IMR-90 (cell line): ENCODE results near the gene SYTL4. TPM values are rescaled to one million over a fixed set of nuclear protein-coding genes. Genes with fewer than 3 reads are reported as not detected.

Experiments used
- ATAC-seq: fragments of 200-7000 bp; cut with Tn5 transposase; 2 replicates; pipeline ENCODE4 v1.9.1; 2020; ENCODE audit warnings: low read depth, mild to moderate bottlenecking, moderate library complexity
- BruUV-seq: library from RNA; stranded (reverse); fragments of 400-500 nt; replicated peaks from 2 replicates; lab custom pipeline; 2021; lab: Mats Ljungman, UMichigan
- CTCF ChIA-PET: fragments of 300-600 bp; formaldehyde crosslinking; extraction: SDS; loops from one replicate; lab custom pipeline; 2021; ENCODE audit warnings: antibody characterized with exemption; lab: Yijun Ruan, JAX
- POLR2A ChIA-PET: fragments of 300-600 bp; sonication (Branson Sonifier 250); formaldehyde crosslinking; loops from one replicate; lab custom pipeline; 2022; ENCODE audit warnings: antibody characterized with exemption; ENCODE audit not compliant: unreplicated experiment; lab: Charles Lee
- DNase-seq: peaks from one replicate; pipeline ENCODE4 v3.0.0; 2013
- H2AFZ ChIP-seq: replicated peaks from 2 replicates; pipeline ENCODE3; 2013; ENCODE audit warnings: low read length, mild to moderate bottlenecking; ENCODE audit not compliant: poor library complexity
- H2AK5ac ChIP-seq: 2 replicates; pipeline ENCODE4 v1.6.1; 2013; ENCODE audit warnings: low read depth, low read length, inconsistent platforms
- H2AK9ac ChIP-seq: replicated peaks from 2 replicates; pipeline ENCODE3; 2013; ENCODE audit warnings: mild to moderate bottlenecking, low read depth, low read length, moderate library complexity; ENCODE audit not compliant: poor library complexity
- H2BK120ac ChIP-seq: 2 replicates; pipeline ENCODE4 v1.6.1; 2013; ENCODE audit warnings: low read depth, low read length, inconsistent platforms
- H2BK15ac ChIP-seq: 3 replicates; pipeline ENCODE4 v1.6.1; 2013; ENCODE audit warnings: low read depth, low read length, inconsistent platforms
- H2BK20ac ChIP-seq: 2 replicates; pipeline ENCODE4 v1.6.1; 2013; ENCODE audit warnings: low read depth, mild to moderate bottlenecking, inconsistent platforms, low read length, moderate library complexity
- H2BK5ac ChIP-seq: 2 replicates; pipeline ENCODE4 v1.6.1; 2013; ENCODE audit warnings: mild to moderate bottlenecking, low read depth, low read length, inconsistent platforms; ENCODE audit not compliant: poor library complexity, severe bottlenecking
- H3K14ac ChIP-seq: replicated peaks from 2 replicates; pipeline ENCODE4 v1.6.1; 2013; ENCODE audit warnings: low read depth, low read length, inconsistent platforms
- H3K18ac ChIP-seq: 2 replicates; pipeline ENCODE4 v1.6.1; 2013; ENCODE audit warnings: low read depth, low read length, control low read depth
- H3K23ac ChIP-seq: 2 replicates; pipeline ENCODE4 v1.6.1; 2013; ENCODE audit warnings: low read depth, low read length, inconsistent platforms
- H3K27ac ChIP-seq: 2 replicates; pipeline ENCODE4 v1.5.1; 2013; ENCODE audit warnings: mild to moderate bottlenecking, control low read depth, low read length; ENCODE audit not compliant: insufficient read depth
- H3K27me3 ChIP-seq: 2 replicates; pipeline ENCODE4 v1.6.1; 2013; ENCODE audit warnings: low read length; ENCODE audit not compliant: control insufficient read depth, insufficient read depth
- H3K36me3 ChIP-seq: 2 replicates; pipeline ENCODE4 v1.6.1; 2013; ENCODE audit warnings: low read length, mixed read lengths; ENCODE audit not compliant: control insufficient read depth, insufficient read depth
- H3K4ac ChIP-seq: 2 replicates; pipeline ENCODE4 v1.6.1; 2013; ENCODE audit warnings: low read depth, low read length, inconsistent platforms
- H3K4me1 ChIP-seq: 2 replicates; pipeline ENCODE4 v1.6.1; 2013; ENCODE audit warnings: low read length, mixed read lengths; ENCODE audit not compliant: control insufficient read depth, insufficient read depth
- H3K4me2 ChIP-seq: 2 replicates; pipeline ENCODE4 v1.6.1; 2013; ENCODE audit warnings: low read depth, mild to moderate bottlenecking, control low read depth, low read length, moderate library complexity
- H3K4me3 ChIP-seq: 2 replicates; pipeline ENCODE4 v1.5.1; 2013; ENCODE audit warnings: low read depth, mild to moderate bottlenecking, control low read depth, low read length, moderate library complexity; ENCODE audit not compliant: insufficient read depth
- H3K56ac ChIP-seq: 2 replicates; pipeline ENCODE4 v1.6.1; 2013; ENCODE audit warnings: low read length, inconsistent platforms; ENCODE audit not compliant: insufficient read depth; ENCODE audit errors: extremely low read depth
- H3K79me1 ChIP-seq, 2 experiments: 2 replicates each; pipeline ENCODE4 v1.6.1; 2013; ENCODE audit warnings: low read length in 2 of 2, inconsistent platforms in 1 of 2, low read depth in 1 of 2
- H3K9ac ChIP-seq: 2 replicates; pipeline ENCODE4 v1.6.1; 2013; ENCODE audit warnings: low read depth, low read length, control low read depth
- H3K9me1 ChIP-seq: 2 replicates; pipeline ENCODE4 v1.6.1; 2013; ENCODE audit warnings: low read length, inconsistent platforms; ENCODE audit not compliant: insufficient read depth
- H3K9me3 ChIP-seq: 2 replicates; pipeline ENCODE4 v1.6.1; 2013; ENCODE audit warnings: low read length; ENCODE audit not compliant: control insufficient read depth, insufficient read depth
- H4K20me1 ChIP-seq: 2 replicates; pipeline ENCODE4 v1.6.1; 2013; ENCODE audit warnings: low read length, inconsistent platforms; ENCODE audit not compliant: insufficient read depth
- H4K5ac ChIP-seq: 2 replicates; pipeline ENCODE4 v1.6.1; 2013; ENCODE audit warnings: mild to moderate bottlenecking, low read depth, low read length, control low read depth
- H4K8ac ChIP-seq, 2 experiments: 2 replicates each; pipeline ENCODE4 v1.6.1; 2013; ENCODE audit warnings: low read depth in 2 of 2, low read length in 2 of 2, control low read depth in 1 of 2, inconsistent platforms in 1 of 2
- H4K91ac ChIP-seq: 2 replicates; pipeline ENCODE4 v1.6.1; 2013; ENCODE audit warnings: low read depth, low read length, inconsistent platforms; ENCODE audit not compliant: insufficient read depth
- BHLHE40 ChIP-seq: fragments of 150-350 bp; IDR thresholded peaks from 2 replicates; pipeline ENCODE4 v1.6.1; 2016; ENCODE audit warnings: mild to moderate bottlenecking, low read depth, low read length
- CEBPB ChIP-seq: IDR thresholded peaks from 2 replicates; pipeline ENCODE4 v1.6.1; 2012; ENCODE audit warnings: low read depth, low read length, improper control_type of control experiment
- CHD1 ChIP-seq: IDR thresholded peaks from 2 replicates; pipeline ENCODE4 v1.6.1; 2012; ENCODE audit warnings: low read depth, low read length, improper control_type of control experiment
- CTCF ChIP-seq: conservative IDR thresholded peaks from 2 replicates; pipeline ENCODE4 v1.5.1; 2012; ENCODE audit warnings: mild to moderate bottlenecking, low read depth, low read length, improper control_type of control experiment
- ELK1 ChIP-seq: fragments of 150-350 bp; IDR thresholded peaks from 2 replicates; pipeline ENCODE4 v1.6.1; 2016; ENCODE audit warnings: low read depth, mild to moderate bottlenecking, low read length, moderate library complexity, borderline replicate concordance
- FOS ChIP-seq: fragments of 150-350 bp; IDR thresholded peaks from 2 replicates; pipeline ENCODE4 v1.6.1; 2016; ENCODE audit warnings: low read depth, low read length
- MAFK ChIP-seq: IDR thresholded peaks from 2 replicates; pipeline ENCODE4 v1.6.1; 2012; ENCODE audit warnings: low read depth, low read length, improper control_type of control experiment
- MAZ ChIP-seq: IDR thresholded peaks from 2 replicates; pipeline ENCODE4 v1.6.1; 2012; ENCODE audit warnings: low read depth, mild to moderate bottlenecking, low read length, improper control_type of control experiment, moderate library complexity, borderline replicate concordance
- MXI1 ChIP-seq: IDR thresholded peaks from 2 replicates; pipeline ENCODE4 v1.6.1; 2012; ENCODE audit warnings: low read depth, mild to moderate bottlenecking, low read length, moderate library complexity, borderline replicate concordance
- NFE2L2 ChIP-seq: fragments of 150-350 bp; IDR thresholded peaks from 2 replicates; pipeline ENCODE4 v1.6.1; 2016; ENCODE audit warnings: low read depth, mild to moderate bottlenecking, low read length
- POLR2A ChIP-seq: IDR thresholded peaks from 2 replicates; pipeline ENCODE4 v1.6.1; 2012; ENCODE audit warnings: mild to moderate bottlenecking, low read depth, low read length
- RAD21 ChIP-seq: IDR thresholded peaks from 2 replicates; pipeline ENCODE4 v1.6.1; 2012; ENCODE audit warnings: low read length, improper control_type of control experiment
- RCOR1 ChIP-seq: IDR thresholded peaks from 2 replicates; pipeline ENCODE4 v1.6.1; 2012; ENCODE audit warnings: mild to moderate bottlenecking, low read length, improper control_type of control experiment; ENCODE audit not compliant: insufficient replicate concordance
- RFX5 ChIP-seq: IDR thresholded peaks from 2 replicates; pipeline ENCODE4 v1.8.0; 2012; ENCODE audit warnings: low read depth, mild to moderate bottlenecking, low read length, moderate library complexity
- SMC3 ChIP-seq: fragments of 150-350 bp; IDR thresholded peaks from 2 replicates; pipeline ENCODE4 v1.6.1; 2016; ENCODE audit warnings: low read depth, mild to moderate bottlenecking, antibody characterized with exemption, low read length, moderate library complexity
- USF2 ChIP-seq: fragments of 150-350 bp; IDR thresholded peaks from 2 replicates; pipeline ENCODE4 v1.6.1; 2017; ENCODE audit warnings: mild to moderate bottlenecking, antibody characterized with exemption, low read length, low read depth
- WGBS, 2 experiments: methylation state at CpG; one replicate each; pipeline versions ENCODE4 v1.1.5 to v1.1.7; 2013; ENCODE audit warnings: missing lambda C conversion rate in 2 of 2; ENCODE audit not compliant: insufficient read length in 1 of 2; ENCODE audit errors: extremely low coverage in 2 of 2; 5-methylcytosine and 5-hydroxymethylcytosine counted together
- dilution Hi-C: fragments of 300-500 bp; cut with HindIII; formaldehyde crosslinking; loops from one replicate; pipeline ENCODE4 v1.14.3; 2018; ENCODE audit warnings: low sequenced_read_pairs; ENCODE audit not compliant: unreplicated experiment
- in situ Hi-C: fragments of 300-500 bp; cut with MboI; formaldehyde crosslinking; loops from 3 replicates; pipeline ENCODE4 v1.14.3; 2019; ENCODE audit warnings: low sequenced_read_pairs, inconsistent platforms, mixed read lengths
- intact Hi-C: fragments of 100-400 bp; cut with micrococcal nuclease; formaldehyde crosslinking; loops from 2 replicates; pipeline ENCODE4 v1.10.0; 2022
- polyA plus RNA-seq, 3 experiments: library from polyadenylated mRNA; depleted of rRNA; stranded (reverse); fragments of >200 nt; gene quantifications; 2 replicates each; pipeline ENCODE4 v1.2.3, GENCODE V29; 2012; ENCODE audit warnings: low replicate concordance in 1 of 3
- total RNA-seq: library from RNA; depleted of rRNA; stranded (reverse); fragments of >200 nt; gene quantifications from 2 replicates; pipeline ENCODE4 v1.2.3, GENCODE V29; 2012

Gene SYTL4
- total and polyA plus RNA-seq, 2 of the 4 experiments (the other 2 are of a cell fraction): 2.3 to 2.4 TPM

- H3K4me3 ChIP-seq: no peak overlapping the region
- no peak overlapping the region for H3K9ac ChIP-seq
- H3K27me3 ChIP-seq: peaks cover 22% of the 10 kb centered on the region
- H4K8ac ChIP-seq: no peak overlapping the region
- dilution Hi-C loops (no loop called here), intact Hi-C loops (no loop called here), in situ Hi-C loops (no loop called here)
- H3K23ac ChIP-seq: no peak overlapping the region
- TF ChIP-seq MAFK (no peak), POLR2A (no peak), RCOR1 (no peak), BHLHE40 (no peak), CEBPB (no peak), MXI1 (no peak), CTCF (no peak), SMC3 (no peak), CHD1 (no peak), USF2 (no peak), ELK1 (no peak), RAD21 (no peak), RFX5 (no peak), MAZ (no peak), FOS (no peak), NFE2L2 (no peak)
- H4K5ac ChIP-seq: no peak overlapping the region
- no peaks in the 10 kb centered on the region for H3K9me3 ChIP-seq
- no peak overlapping the region for H2BK15ac ChIP-seq
- H3K36me3 ChIP-seq: no peaks in the 10 kb centered on the region
- no peak overlapping the region for H4K91ac ChIP-seq
- DNase-seq (no peak), ATAC-seq (no peak)
- no peak overlapping the region for H3K18ac ChIP-seq
- H3K4me1 ChIP-seq: no peaks in the 10 kb centered on the region
- no peak overlapping the region for H2AK9ac ChIP-seq
- no peak overlapping the region for H3K4ac ChIP-seq
- no peak overlapping the region for H2BK20ac ChIP-seq
- H2BK120ac ChIP-seq: no peak overlapping the region
- no peak overlapping the region for H2AFZ ChIP-seq
- no peak overlapping the region for H3K56ac ChIP-seq
- ChIA-PET CTCF (no interaction called here), POLR2A (no interaction called here)
- H4K20me1 ChIP-seq: no peaks in the 10 kb centered on the region
- no peak overlapping the region for H2AK5ac ChIP-seq
- H3K14ac ChIP-seq: no peak overlapping the region
- no peak overlapping the region for H3K27ac ChIP-seq
- no peak overlapping the region for H2BK5ac ChIP-seq
- H3K79me1 ChIP-seq: no peaks in the 10 kb centered on the region
- no peak overlapping the region for H3K4me2 ChIP-seq
- no TSS peak for BruUV-seq
- H3K9me1 ChIP-seq: no peaks in the 10 kb centered on the region
- 52% methylated on average over 3 of the region's 7 CpGs; no CpG with 5 or more reads in 1 of the 2 experiments for WGBS, 2 experiments
Measured at GRCh38 chrX:100745806-100746537, 14.1 kb upstream of the SYTL4 start.
